ENCODE measurements around the gene ARHGAP15.

Gene ARHGAP15

DNA sequence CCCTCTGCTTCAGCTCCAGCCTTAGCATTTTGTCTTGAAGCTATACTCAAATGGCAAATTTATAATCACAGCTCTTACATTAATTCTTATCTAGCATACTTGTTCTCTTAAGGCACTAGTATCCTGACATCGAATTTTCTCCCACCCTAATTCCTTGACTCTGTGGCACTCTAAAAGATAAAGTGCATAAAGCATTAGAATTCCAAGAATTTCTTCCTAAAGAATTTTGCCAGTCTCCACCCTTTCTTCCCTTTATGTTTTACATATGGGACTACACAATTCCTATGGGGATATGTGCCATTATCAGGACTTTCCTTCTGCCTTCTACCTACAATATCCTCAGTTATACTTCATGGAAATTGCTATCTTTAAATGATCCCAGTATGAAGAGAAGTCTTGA lies 560.3 kb downstream of the ARHGAP15 start:
- DNase-seq (ENCODE audit: low read depth in 2 of 2) = no peak

DNA sequence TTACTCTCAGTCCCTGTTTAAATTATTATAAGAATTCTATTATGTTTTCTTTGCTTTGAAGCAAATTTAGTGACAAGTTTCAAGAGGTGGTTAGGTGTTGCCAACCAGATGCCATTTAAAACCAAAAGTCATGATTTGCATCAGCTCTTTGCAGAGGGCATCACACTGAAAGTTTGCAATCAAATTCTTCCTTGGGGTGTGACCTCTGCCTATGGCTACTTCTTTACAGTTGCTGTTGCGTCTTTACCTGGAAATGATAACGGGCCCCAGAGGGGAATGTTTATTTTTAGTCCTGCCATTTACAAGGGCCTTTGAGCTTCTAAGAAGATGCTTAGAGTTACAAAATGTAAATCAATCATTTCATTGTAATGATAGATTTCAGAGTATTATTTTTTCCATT lies 561.0 kb downstream of the ARHGAP15 start:
- no peak for DNase-seq (ENCODE audit: low read depth in 2 of 2)

DNA sequence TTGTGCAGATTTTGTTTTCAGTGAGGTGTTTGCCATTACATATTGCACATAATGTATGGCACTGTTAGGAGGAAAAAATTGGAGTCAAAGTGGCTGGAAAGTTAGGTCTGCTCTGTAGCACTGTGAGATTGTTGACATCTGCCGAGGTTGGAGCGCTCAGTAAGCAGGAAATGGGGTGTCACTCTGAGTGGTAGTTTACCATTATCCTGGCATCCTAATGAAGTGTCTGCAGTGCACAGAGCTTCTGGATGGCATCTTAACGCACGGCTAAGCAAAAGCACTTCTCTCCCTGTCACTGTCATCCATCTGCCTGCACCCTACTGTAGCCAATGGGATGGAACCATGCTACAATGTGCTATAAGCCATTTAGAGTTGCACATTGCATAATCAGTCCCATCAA lies 561.9 kb downstream of the ARHGAP15 start:
- DNase-seq (ENCODE audit: low read depth in 2 of 2) = no peak

GRCh38 chr2:143692162-143692561 lies 562.9 kb downstream of the ARHGAP15 start:
- no peak for DNase-seq (ENCODE audit: low read depth in 2 of 2)

GRCh38 chr2:143692967-143693366 lies 563.7 kb downstream of the ARHGAP15 start:
- DNase-seq (ENCODE audit: low read depth in 2 of 2) = no peak

- no peak for DNase-seq (ENCODE audit: low read depth in 2 of 2)
These were observed 565.1 kb downstream of the ARHGAP15 start for GRCh38 chr2:143694335-143694734.

DNA sequence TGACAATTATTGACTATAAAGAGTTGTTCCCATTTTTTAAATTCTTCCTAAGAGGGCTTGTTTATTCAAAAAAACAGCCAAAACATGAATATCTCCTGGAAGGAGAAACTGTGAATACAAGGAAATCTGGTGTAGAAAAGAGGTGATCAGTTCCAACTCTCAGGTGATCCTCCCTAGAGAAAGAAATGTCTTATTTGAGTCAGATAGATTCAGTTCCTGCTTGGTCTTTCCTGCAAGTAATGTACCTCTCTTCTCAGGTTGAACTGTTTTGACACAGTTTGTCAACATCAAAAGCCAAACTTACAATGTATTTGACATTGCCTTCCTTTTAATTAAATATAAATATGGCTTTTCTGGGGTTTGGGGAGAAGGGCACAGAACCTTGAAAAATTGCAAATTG lies 567.4 kb downstream of the ARHGAP15 start:
- DNase-seq (ENCODE audit: low read depth in 2 of 2) = no peak

- no peak for DNase-seq (ENCODE audit: low read depth in 2 of 2)
These were observed 568.5 kb downstream of the ARHGAP15 start for GRCh38 chr2:143697744-143698143.

GRCh38 chr2:143698352-143698751 lies 569.1 kb downstream of the ARHGAP15 start:
- DNase-seq (ENCODE audit: low read depth in 2 of 2) = no peak

DNA sequence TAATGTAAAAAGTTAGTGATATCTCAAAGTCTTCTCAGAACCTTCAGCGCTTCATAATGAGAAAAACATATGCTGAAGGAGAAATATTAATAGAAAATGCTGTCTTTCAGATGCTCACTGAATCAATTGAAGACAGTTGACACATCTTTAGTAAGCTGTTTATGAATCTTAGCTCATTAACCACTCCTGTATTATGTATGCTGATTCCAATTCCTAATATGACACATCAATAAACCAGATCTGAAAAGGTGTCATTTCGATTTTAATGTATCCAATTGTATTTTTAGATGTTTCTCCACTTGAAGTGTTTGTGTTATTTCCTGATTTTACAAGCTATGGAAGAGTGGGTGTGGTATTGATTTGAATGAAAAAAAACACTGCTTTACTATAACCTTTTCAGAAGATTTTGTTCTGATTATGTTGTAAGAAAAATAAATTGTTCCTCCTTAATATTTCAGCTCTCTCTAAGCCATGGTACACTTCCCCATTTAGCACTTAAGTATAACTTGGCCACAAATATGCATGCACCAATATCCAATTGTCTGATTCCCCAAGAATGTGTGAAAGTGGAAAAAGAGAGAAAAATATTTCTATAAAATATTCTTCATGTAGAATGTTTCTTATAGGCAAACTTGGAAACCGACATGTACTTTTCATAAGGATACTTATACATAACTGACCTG lies 569.8 kb downstream of the ARHGAP15 start:
- no peak for DNase-seq (ENCODE audit: low read depth in 2 of 2)

DNA sequence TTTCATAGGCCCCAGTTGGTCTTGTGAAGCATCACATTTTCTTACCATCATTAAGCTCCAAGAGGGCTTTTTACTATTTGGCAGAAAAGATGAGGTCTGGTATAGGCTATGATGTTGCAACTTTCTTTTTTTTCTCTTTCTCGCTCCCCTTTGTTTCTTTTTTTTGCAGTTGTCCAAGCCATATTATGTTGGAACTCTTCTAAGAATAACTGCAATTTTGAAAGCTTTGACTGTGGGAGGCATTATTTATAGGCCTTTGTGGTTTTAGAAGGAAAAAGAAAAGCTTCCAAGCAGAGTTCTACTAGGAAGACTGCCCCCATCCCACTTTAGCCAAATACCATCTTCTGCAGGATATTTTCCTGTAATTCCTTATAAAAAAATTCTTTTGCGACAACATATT lies 571.6 kb downstream of the ARHGAP15 start:
- DNase-seq (ENCODE audit: low read depth in 2 of 2) = no peak

- no peak for DNase-seq (ENCODE audit: low read depth in 2 of 2)
These were observed 572.6 kb downstream of the ARHGAP15 start for GRCh38 chr2:143701785-143702184.

DNA sequence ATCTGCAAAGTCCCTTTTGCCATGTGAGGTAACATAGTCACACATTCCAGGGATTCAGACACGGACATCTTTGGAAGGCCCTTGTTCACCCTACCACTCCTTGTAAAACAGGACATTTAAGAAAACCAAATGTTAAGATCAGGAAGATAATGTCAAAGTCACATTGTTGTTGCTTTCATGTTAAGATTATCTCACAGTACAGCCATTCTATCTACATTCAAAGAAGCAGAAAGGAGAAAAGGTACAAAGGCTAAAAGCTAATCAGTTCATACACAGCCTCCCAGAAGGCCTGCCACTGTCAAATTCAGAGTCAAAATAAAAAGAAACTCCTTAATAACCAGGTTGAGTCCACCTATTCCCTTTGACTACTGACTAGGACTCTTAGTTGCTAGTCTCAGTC lies 573.7 kb downstream of the ARHGAP15 start:
- no peak for DNase-seq (ENCODE audit: low read depth in 2 of 2)

DNA sequence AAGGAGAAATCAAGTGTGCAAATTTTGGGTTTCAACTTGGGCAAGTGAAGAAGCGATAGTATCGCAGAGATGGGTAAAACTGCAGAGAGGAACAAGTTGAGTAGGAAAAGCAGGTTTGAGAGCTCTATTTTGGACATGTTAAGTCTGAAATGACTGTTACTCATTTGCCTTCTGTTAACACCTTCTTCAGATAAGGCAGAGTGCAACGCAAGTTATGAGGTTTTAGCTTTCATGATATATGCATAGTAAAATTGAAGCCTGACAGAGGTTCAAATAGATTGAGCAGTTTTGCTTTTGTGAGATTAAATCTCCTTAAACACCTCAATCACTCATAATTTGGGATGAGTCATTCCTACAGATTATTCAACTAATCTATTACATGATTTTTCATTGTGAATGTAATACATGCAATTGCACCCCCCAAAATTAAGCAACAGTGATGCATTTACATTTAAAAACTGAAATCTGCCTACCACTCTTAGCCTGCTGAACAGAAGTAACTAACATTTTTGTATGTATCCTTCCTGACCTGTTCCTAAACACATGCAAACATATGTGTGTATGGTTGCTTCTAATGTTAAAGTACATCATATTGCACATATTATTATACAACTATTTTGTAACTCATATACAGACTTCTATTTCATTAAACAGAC lies 575.4 kb downstream of the ARHGAP15 start:
- no peak for DNase-seq (ENCODE audit: low read depth in 2 of 2)

DNA sequence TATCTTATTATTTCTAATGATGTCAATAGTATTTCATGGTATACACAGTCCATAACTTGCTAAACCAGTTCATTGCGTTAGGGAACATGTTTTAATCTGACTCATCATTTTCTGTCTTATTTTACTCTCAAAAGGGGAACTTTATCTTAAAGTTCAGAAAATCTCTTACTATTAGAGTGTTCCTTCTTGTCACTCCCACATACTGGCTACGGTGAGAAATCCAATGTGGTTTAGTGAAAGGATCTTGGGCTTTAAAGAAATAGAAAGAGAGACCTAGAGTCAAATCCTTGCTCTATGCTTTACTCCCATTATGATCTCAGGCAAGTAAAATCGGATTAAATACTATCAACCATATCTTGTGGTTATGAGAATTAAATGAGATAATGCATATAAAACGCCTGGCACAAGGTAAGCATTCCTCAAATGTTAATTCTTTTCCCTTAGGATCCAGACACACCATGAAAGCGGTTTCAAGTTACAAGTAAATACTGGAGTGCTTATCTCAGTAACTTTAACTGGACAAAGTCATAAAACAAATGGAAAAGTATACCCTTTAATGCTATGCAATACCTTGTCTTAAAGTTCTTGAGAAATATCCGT lies 576.0 kb downstream of the ARHGAP15 start:
- no peak for DNase-seq (ENCODE audit: low read depth in 2 of 2)

DNA sequence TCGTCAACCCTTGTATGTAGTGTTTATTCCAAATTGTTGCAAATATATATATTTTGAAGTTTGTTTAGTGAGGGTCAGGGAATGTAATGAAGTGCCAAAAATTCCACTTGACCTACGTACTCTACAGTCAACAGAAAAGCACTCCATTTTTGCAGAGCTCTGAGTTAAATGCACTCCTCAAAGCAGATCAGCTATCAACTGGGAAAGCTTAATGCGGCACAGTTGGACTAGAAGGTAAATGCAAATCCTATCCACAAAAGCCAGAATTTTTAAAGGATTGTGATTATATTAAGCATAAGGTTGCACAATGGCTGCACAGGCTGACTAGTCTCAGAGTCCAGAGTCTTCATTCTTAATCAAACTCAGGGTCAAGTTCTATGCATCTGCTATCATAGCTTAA lies 577.1 kb downstream of the ARHGAP15 start:
- no peak for DNase-seq (ENCODE audit: low read depth in 2 of 2)

GRCh38 chr2:143708682-143709081 lies 579.5 kb downstream of the ARHGAP15 start:
- no peak for DNase-seq (ENCODE audit: low read depth in 2 of 2)

DNA sequence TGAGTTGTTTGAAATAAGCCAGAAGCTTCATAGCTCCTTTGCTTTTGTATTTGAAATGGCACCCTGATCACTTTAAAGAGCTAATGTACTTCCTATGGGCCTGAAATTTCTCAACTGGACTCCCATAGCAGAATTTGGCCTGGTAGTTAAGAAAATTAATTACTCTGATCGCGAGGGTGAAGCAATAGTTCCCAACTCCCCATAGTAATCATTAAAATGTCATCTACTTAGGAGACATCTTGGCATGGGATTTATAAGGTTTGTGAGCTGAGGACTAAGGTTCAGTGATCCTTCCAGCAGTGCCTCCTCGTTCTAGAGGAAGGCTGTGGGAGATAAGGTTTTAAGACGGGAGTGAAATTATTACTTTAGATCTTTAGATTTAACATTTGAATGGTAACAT lies 581.0 kb downstream of the ARHGAP15 start:
- DNase-seq (ENCODE audit: low read depth in 2 of 2) = no peak

DNA sequence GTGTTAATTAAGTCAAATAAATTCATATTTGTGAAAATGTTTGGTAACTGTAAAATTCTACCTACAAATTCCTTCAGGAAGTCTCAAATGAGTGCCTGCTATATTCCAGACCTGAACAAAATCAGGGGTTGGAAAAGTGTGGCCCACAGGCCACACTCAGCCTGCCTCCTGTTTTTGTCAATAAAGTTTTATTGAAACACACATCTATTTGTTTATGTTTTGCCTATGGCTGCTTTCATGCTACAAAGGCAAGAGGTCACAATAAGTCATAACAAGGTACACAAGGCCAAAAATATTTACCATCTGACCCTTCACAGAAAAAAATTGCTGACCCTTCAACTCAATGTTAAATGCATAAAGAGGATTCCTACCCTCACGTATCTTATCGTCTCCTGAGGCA lies 581.7 kb downstream of the ARHGAP15 start:
- DNase-seq (ENCODE audit: low read depth in 2 of 2) = no peak

GRCh38 chr2:143716522-143716921 lies 587.3 kb downstream of the ARHGAP15 start:
- DNase-seq (ENCODE audit: low read depth in 2 of 2) = no peak

GRCh38 chr2:143717053-143717452 lies 587.8 kb downstream of the ARHGAP15 start:
- DNase-seq (ENCODE audit: low read depth in 2 of 2) = no peak

- DNase-seq (ENCODE audit: low read depth in 2 of 2) = no peak
These were observed 588.4 kb downstream of the ARHGAP15 start for GRCh38 chr2:143717536-143718168.

- DNase-seq (ENCODE audit: low read depth in 2 of 2) = no peak
These were observed 589.5 kb downstream of the ARHGAP15 start for GRCh38 chr2:143718745-143719144.
